Measurements from ENCODE around the gene SAP30BP. TPM values are rescaled to one million over a fixed set of nuclear protein-coding genes. Genes with fewer than 3 reads are reported as not detected.

The SAP30BP gene
- total RNA-seq, 1 donor: 69.2 TPM

DNA sequence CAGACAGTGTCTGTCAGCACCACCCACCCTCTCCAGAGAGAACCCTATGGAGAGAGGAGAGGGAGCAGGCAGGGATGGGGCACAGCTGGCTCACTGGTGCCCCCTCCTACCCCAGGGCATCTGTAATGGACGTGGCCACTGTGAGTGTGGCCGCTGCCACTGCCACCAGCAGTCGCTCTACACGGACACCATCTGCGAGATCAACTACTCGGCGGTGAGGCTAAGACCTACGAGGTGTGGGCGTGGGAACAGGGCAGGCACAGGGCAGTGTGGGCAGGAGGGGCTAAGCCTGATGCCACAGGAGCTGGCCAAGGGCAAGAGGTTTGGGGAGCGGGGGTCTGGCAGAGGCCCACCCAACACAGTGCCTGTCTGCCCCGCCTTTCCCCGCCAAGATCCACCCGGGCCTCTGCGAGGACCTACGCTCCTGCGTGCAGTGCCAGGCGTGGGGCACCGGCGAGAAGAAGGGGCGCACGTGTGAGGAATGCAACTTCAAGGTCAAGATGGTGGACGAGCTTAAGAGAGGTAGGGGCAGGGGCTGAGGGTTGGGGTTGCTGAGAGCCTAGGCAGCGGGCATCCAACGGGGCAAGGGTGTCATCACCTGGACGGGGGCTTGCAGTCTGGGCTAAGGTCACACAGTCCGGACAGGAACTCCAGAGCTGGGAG, 69.2 kb downstream of the SAP30BP start:
- no peak for DNase-seq (ENCODE audit: low read depth in 2 of 3, low spot score in 2 of 3)

DNA sequence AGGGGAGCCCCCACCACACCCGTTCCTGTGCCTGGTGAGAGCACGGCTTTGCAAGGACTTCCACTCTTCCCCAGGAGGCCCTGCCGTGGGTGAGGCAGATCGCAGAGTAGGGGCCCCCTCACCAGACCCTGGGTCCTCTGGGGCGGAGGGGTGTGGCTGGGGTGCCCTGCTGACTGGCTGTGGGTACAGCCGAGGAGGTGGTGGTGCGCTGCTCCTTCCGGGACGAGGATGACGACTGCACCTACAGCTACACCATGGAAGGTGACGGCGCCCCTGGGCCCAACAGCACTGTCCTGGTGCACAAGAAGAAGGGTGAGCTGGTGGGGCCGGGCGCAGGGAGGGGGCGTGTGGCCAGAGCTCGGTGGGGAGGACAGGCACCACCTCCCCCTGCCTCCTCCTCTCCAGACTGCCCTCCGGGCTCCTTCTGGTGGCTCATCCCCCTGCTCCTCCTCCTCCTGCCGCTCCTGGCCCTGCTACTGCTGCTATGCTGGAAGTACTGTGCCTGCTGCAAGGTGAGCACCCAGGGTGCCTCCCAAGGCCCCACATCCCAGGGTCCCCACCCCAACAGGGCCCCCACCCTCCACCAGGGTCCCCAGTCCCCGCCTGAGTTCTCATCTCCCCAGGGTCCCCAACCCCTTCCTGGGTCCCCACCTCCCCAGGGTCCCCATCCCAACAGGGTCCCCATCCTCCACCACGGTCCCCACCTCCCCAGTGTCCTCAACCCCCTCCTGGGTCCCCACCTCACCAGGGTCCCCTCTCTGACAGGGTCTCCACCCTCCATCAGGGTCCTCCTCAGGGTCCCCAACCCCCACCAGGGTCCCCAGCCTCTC, 70.2 kb downstream of the SAP30BP start:
- DNase-seq (ENCODE audit: low read depth in 2 of 3, low spot score in 2 of 3): no peak

DNA sequence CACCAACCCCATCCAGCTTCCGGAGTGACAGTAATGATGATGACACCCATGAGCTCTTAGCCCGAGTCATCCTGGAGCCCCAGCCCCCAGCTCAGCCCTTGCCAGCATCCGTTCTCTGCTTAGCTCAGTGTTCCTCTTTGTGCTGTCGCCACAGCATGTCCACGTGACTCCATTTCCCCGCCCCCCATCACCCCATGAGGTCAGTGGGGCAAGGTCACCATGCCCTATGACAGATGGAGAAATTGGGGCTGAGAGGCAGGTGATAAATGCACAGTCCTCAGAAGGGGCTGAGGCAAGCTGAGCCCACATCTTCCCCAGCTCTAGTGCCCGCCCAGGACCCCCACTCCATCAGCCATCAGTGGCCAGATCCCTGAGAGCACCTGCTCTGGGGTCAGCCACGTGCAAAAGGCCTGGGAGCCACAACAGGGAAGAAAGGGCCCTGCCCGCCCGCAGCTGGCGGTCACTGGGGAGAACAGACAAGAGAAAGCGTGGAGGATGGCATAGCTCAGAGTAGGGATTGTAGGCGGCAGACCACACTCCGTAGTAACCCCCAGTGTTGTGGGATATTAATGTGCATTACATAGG, 71.2 kb downstream of the SAP30BP start:
- peak in 1 of 3 donors; percentile 50 for DNase-seq (ENCODE audit: low read depth in 2 of 3, low spot score in 2 of 3)

DNA sequence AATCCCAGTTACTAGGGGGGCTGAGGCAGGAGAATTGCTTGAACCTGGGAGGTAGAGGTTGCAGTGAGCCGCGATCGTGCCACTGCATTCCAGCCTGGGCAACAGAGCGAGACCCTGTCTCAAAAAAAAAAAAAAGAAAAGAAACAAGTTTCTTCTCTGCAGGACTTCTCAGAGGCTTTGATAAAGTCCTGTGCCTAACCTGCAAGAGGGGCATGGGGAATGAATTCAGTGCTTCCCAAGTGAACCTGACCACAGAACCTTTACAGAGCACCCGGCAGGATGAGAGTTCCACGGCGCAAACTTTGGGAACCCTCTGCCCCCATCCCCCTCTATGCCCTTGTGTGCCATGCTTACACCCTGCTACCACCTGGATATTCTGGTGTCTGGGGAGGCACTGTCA, 72.0 kb downstream of the SAP30BP start:
- DNase-seq (ENCODE audit: low read depth in 2 of 3, low spot score in 2 of 3): no peak

DNA sequence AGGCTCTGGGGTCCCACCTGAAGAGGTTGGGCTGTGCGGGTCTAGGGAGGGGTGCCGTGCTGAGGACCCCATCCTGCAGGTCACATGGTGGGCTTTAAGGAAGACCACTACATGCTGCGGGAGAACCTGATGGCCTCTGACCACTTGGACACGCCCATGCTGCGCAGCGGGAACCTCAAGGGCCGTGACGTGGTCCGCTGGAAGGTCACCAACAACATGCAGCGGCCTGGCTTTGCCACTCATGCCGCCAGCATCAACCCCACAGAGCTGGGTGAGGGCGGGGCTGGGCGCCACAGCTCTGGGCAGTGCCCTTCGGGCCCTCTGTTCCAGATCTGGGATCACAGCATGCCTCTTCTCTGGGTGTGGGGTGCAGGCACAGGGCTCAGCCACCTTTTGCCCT, 72.7 kb downstream of the SAP30BP start:
- no peak for DNase-seq (ENCODE audit: low read depth in 2 of 3, low spot score in 2 of 3)

DNA sequence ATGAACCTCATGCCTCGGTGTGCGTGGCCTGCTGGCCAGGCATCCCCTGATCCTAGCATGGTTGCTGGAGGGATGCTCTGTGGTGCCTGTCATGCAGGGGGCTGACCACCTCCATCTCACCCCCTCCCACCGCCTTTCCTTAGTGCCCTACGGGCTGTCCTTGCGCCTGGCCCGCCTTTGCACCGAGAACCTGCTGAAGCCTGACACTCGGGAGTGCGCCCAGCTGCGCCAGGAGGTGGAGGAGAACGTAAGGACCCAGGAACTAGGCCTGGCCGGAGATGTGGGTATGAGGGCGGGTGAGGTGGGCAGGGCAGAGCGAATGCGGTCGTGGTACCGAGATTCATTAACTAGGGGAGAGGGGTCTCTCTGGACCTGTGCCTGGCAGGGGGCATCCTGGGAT, 73.1 kb downstream of the SAP30BP start:
- DNase-seq (ENCODE audit: low read depth in 2 of 3, low spot score in 2 of 3): no peak

DNA sequence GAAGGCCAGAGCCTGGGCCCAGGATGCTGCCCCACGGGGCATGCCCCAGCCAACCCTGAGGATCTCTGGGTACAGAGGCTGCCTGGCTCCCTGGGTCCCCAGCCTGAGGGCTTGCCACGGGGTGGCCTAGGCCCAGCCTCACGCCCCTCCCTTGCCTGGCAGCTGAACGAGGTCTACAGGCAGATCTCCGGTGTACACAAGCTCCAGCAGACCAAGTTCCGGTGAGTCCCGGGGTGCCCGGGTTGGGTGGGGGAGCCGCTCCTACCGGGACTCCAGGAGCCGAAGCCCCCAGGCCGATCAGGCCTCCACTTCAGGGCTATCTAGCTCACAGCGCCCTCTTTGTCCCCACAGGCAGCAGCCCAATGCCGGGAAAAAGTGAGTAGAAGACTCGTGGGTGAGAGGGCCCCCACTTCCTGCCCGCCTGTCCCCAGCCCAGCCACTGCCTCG, 73.5 kb downstream of the SAP30BP start:
- DNase-seq (ENCODE audit: low read depth in 2 of 3, low spot score in 2 of 3): no peak

DNA sequence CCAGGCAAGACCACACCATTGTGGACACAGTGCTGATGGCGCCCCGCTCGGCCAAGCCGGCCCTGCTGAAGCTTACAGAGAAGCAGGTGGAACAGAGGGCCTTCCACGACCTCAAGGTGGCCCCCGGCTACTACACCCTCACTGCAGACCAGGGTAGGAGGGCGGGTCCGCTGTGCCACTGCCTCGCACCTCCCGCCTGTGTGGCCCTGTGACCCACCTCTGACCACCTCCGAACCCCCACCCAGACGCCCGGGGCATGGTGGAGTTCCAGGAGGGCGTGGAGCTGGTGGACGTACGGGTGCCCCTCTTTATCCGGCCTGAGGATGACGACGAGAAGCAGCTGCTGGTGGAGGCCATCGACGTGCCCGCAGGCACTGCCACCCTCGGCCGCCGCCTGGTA, 75.2 kb downstream of the SAP30BP start:
- DNase-seq (ENCODE audit: low read depth in 2 of 3, low spot score in 2 of 3): no peak

DNA sequence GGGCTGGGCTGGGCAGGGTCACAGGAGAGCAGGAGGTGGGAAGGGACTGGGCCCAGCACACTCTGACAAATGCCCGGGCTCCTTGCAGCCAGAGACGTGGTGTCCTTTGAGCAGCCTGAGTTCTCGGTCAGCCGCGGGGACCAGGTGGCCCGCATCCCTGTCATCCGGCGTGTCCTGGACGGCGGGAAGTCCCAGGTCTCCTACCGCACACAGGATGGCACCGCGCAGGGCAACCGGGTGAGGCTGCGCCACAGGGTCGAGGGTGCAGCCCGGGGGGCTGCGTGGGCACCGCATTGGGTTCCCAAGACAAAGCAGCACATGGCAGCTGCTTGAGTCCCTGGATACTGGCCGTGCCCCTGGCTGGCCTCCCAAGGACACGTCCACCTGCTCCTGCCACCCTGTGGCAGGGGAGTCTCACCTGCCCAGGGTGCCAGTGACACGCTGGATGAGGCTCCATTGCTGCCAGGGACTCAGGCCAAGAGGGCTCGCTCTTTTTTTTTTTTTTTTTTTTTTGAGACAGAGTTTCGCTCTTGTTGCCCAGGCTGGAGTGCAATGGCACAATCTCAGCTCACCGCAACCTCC, 76.6 kb downstream of the SAP30BP start:
- DNase-seq (ENCODE audit: low read depth in 2 of 3, low spot score in 2 of 3): no peak

DNA sequence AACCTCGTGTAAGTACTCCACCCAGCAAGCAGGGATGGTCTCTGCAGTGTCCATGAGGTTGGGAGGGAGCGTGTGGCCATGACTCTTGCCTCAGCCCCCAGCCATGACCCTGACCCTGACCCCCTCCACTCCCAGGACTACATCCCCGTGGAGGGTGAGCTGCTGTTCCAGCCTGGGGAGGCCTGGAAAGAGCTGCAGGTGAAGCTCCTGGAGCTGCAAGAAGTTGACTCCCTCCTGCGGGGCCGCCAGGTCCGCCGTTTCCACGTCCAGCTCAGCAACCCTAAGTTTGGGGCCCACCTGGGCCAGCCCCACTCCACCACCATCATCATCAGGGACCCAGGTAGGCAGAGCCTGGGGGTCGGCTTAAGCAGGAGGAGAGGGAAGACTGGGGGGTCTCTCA, 81.6 kb downstream of the SAP30BP start:
- DNase-seq (ENCODE audit: low read depth in 2 of 3, low spot score in 2 of 3): no peak

DNA sequence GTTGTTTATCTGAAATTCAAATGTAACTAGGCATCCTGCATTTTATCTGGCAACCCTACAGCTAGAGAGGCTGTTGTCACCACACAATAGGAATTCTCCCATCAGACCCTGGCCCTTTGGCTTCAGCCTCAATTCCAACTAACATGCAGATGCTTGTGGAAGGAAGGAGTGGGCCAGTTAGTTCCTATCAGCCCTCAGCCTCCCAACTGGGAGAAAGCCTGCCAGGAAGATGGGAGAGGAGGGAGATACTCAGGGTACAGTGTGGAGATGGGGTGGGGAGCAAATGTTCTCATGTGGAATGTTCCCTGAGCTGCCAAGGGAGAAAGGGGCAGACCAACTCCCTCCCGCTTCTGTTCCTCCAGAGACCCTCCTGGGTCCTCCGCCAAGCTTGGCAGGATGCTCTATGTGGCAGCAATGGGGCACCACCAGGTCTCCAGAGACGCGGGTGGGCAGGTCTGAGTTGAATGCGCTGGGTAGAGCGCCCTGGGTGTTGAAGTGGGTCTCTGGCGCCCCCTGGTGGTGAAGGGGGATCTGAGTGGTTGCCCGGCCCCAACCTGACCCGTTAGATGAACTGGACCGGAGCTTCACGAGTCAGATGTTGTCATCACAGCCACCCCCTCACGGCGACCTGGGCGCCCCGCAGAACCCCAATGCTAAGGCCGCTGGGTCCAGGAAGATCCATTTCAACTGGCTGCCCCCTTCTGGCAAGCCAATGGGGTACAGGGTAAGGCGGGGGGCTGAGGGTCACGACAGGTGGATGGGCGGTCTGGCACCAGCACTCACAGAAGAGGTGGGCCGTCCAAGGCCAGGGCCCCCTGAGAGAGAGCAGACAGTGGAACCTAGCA, 82.6 kb downstream of the SAP30BP start:
- peak; percentile 78 to 88 (median 84) for DNase-seq (ENCODE audit: low read depth in 2 of 3, low spot score in 2 of 3)

DNA sequence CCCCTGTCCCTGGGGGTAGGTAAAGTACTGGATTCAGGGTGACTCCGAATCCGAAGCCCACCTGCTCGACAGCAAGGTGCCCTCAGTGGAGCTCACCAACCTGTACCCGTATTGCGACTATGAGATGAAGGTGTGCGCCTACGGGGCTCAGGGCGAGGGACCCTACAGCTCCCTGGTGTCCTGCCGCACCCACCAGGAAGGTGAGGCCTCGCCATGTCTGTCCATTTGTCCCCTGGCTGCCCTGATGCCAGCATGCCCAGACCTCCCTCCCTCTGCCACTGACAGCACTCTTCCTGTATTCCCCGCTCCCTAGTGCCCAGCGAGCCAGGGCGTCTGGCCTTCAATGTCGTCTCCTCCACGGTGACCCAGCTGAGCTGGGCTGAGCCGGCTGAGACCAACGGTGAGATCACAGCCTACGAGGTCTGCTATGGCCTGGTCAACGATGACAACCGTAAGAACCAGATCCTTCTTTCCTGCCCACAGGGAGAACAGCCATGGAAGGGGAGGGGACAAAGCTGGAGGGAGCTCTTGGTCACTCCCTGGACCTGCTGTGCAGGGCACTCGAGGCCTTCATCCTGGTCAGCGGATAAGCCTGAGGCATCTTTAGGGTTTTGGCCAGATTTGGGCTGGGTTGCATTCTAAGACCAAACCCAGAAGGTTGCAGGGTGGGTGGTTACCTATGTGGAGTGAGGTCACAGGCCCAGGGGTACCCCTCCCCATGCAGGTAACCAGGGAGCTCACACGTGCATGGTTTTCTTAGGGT, 83.7 kb downstream of the SAP30BP start:
- no peak for DNase-seq (ENCODE audit: low read depth in 2 of 3, low spot score in 2 of 3)

DNA sequence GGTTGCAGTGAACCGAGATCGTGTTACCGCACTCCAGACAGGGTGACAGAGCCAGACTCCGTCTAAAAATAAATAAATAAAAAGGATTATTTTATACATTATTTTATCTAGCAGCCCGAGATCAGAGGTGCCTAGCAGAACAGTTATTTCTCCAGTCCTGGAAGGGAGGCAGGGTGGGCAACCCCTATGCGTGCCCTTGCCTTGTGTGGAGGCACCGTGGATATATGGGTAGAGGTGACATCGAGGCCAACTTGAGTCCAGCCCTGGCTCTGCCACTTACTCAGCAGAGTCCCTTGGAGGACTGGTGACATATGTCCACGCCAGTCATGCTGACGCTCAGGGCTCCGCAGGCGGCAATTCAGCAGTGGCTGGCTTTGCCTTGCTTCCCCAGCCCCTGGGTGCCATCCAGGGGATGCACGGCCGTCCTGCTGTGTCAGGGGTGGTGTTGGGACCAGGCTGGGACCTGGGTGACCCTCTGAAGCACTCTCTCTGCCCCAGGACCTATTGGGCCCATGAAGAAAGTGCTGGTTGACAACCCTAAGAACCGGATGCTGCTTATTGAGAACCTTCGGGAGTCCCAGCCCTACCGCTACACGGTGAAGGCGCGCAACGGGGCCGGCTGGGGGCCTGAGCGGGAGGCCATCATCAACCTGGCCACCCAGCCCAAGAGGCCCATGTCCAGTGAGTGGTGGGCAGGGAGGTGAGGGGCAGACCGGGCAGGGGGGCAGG, 84.7 kb downstream of the SAP30BP start:
- no peak for DNase-seq (ENCODE audit: low read depth in 2 of 3, low spot score in 2 of 3)

DNA sequence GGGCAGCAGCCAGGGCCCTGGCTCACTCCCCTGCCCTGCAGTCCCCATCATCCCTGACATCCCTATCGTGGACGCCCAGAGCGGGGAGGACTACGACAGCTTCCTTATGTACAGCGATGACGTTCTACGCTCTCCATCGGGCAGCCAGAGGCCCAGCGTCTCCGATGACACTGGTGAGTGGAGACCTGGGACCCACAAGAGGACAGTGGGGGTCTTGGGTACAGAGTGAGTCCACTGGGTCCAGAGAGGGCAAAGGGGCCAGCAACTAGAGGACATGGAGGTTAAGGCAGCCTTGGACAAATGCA, 85.2 kb downstream of the SAP30BP start:
- DNase-seq (ENCODE audit: low read depth in 2 of 3, low spot score in 2 of 3): no peak

DNA sequence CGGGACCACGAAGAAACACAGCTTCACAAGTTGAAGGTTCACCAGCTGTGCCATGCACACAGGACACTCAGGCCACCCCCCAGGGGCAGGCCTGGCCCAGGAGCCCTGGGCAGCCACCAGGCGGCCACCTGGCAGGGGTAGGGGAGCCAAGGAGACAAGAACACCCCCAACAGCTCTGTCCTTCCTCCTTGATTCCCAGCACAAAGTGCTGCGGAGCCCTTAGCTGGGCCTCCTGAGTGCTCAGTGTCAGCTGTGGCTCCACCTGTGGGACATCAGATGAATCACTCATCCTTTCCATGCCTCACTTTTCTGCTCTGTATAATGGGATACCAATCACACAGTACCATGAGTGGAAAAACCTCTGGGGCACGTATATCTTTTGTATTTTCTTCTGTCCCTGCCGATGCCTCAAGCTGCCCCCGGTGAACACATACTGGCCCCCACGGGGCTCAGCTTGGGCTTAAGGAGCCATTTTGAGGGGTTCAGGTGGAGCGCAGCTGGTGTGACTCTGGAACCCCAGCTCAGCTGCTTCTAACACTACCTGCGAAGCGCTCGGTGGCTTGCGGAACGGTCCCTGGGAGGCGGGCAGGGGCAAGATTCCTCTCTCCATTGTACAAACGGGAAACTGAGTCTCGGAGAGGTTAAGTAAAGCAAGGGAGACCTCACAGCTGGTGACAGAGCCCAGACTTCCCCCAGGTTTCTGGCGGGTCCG, 85.8 kb downstream of the SAP30BP start:
- DNase-seq (ENCODE audit: low read depth in 2 of 3, low spot score in 2 of 3): no peak

DNA sequence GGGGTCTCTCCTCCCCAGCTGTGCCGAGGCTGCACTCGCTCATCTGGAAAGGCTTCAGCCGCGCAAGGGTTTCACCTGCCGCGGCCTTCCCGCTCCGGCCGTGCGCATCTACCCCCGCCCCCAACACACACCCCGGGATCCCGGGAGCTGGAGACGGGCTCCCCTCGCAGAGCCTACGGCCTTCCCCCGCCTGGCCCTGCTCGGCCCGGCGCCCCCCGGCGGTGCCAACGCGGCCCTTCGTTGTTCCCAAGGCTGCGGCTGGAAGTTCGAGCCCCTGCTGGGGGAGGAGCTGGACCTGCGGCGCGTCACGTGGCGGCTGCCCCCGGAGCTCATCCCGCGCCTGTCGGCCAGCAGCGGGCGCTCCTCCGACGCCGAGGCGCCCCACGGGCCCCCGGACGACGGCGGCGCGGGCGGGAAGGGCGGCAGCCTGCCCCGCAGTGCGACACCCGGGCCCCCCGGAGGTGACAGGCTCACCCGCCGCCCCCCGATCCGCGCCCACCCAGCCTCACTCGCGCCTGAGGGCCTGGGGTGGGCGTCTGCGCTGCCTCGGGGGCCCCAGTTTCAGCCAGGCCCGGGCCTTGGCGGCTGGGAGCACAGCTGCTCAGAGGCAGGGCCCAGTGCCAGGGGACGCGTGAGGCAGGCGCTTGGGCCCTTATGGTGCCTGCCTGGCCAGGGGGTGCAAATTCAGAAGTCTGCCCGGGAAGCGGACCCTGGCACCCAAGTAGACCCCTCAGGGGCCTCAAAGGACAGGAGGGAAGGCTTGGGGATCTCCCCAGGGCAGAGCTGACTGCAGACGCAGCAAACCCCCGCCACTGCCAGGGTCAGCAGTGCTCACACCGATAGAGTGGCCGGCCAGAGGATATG, 86.6 kb downstream of the SAP30BP start:
- DNase-seq (ENCODE audit: low read depth in 2 of 3, low spot score in 2 of 3): peak; percentile 60 to 78 (median 74)

DNA sequence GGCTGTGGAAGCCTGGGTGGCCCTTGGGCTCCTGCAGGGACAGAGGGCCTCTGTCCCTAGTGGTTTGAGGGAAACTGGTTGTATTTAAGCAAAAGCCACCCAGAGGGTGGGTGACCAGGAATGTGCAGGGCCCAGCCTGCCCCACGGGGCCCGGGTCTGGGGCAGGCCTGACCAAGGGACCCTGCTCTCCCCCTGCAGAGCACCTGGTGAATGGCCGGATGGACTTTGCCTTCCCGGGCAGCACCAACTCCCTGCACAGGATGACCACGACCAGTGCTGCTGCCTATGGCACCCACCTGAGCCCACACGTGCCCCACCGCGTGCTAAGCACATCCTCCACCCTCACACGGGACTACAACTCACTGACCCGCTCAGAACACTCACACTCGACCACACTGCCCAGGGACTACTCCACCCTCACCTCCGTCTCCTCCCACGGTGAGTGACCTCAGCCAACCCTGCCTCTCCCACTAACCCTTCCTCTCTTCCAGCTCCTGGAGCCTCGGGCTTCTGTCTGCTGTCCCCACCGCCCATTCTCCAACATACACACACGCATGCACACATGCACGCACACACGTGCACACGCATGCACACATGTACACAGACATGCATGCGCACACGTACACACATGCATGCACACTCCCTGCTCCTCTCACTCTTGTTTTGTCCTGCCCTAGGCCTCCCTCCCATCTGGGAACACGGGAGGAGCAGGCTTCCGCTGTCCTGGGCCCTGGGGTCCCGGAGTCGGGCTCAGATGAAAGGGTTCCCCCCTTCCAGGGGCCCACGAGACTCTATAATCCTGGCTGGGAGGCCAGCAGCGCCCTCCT, 87.5 kb downstream of the SAP30BP start:
- no peak for DNase-seq (ENCODE audit: low read depth in 2 of 3, low spot score in 2 of 3)
